Thyroid gland (tissue), 4 donors: ENCODE data around the gene ANAPC16.

Experiments
- POLR2A ChIP-seq, 2 donors: fragments of 450-650 bp; IDR thresholded peaks; one replicate each; pipeline ENCODE4 v1.6.1; 2017; ENCODE audit warnings: antibody characterized with exemption in 2 of 2, mild to moderate bottlenecking in 2 of 2, moderate library complexity in 1 of 2
- TF ChIP-seq, protein P1 (sequence below), 6 experiments: fragments of 200-600 bp in 3 of 6; fragments of 450-650 bp in 3 of 6; sonication (generic) in 3 of 6; IDR thresholded peaks; one replicate each; pipeline ENCODE4 v1.5.1; 2016 to 2019; ENCODE audit warnings: antibody characterized with exemption in 6 of 6, mild to moderate bottlenecking in 2 of 6, inconsistent platforms in 1 of 6, moderate library complexity in 1 of 6

GRCh38 chr10:72272689-72273409 lies 57.0 kb downstream of the ANAPC16 start:
- TF ChIP-seq, protein P1, sequence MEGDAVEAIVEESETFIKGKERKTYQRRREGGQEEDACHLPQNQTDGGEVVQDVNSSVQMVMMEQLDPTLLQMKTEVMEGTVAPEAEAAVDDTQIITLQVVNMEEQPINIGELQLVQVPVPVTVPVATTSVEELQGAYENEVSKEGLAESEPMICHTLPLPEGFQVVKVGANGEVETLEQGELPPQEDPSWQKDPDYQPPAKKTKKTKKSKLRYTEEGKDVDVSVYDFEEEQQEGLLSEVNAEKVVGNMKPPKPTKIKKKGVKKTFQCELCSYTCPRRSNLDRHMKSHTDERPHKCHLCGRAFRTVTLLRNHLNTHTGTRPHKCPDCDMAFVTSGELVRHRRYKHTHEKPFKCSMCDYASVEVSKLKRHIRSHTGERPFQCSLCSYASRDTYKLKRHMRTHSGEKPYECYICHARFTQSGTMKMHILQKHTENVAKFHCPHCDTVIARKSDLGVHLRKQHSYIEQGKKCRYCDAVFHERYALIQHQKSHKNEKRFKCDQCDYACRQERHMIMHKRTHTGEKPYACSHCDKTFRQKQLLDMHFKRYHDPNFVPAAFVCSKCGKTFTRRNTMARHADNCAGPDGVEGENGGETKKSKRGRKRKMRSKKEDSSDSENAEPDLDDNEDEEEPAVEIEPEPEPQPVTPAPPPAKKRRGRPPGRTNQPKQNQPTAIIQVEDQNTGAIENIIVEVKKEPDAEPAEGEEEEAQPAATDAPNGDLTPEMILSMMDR (IDR thresholded peaks at IDR 0.05) = peak in 1 of 6 experiments; percentile 22
- peak in 1 of 2 donors; percentile 77 for TF ChIP-seq POLR2A (IDR thresholded peaks at IDR 0.05)
